ENCODE data around the gene TANC2. TPM values are rescaled to one million over a fixed set of nuclear protein-coding genes. Genes with fewer than 3 reads are reported as not detected.

TANC2 gene
- total RNA-seq, 1 donor from 2014 or later: 84.2 TPM

- TF ChIP-seq CTCF (IDR thresholded peaks at IDR 0.05; ENCODE audit: insufficient read depth, low read length, severe bottlenecking): no peak
- no peak for DNase-seq (ENCODE audit: low read depth)
- FAIRE-seq: no peak
- Histone ChIP-seq H3K27me3 (ENCODE audit: control insufficient read depth, insufficient read depth, low read length) (no peaks in the 10 kb centered on the region), H3K4me3 (ENCODE audit: low read depth, low read length) (no peak overlapping the region), H3K36me3 (ENCODE audit: control insufficient read depth, insufficient read depth, low read length) (no peaks in the 10 kb centered on the region)
These were observed 32.3 kb upstream of the TANC2 start for GRCh38 chr17:62933501-62934385.

- no peaks in the 10 kb centered on the region for H3K36me3 ChIP-seq (ENCODE audit: control insufficient read depth, insufficient read depth, low read length)
- TF ChIP-seq CTCF (IDR thresholded peaks at IDR 0.05; ENCODE audit: insufficient read depth, low read length, severe bottlenecking): no peak
- no peak for DNase-seq (ENCODE audit: low read depth)
- FAIRE-seq: no peak
- H3K27me3 ChIP-seq (ENCODE audit: control insufficient read depth, insufficient read depth, low read length): no peaks in the 10 kb centered on the region
- no peak overlapping the region for H3K4me3 ChIP-seq (ENCODE audit: low read depth, low read length)
These were observed 30.9 kb upstream of the TANC2 start for GRCh38 chr17:62935098-62935497.

GRCh38 chr17:62935523-62935922 lies 30.5 kb upstream of the TANC2 start:
- Histone ChIP-seq H3K36me3 (ENCODE audit: control insufficient read depth, insufficient read depth, low read length) (no peaks in the 10 kb centered on the region), H3K4me3 (ENCODE audit: low read depth, low read length) (no peak overlapping the region), H3K27me3 (ENCODE audit: control insufficient read depth, insufficient read depth, low read length) (no peaks in the 10 kb centered on the region)
- no peak for TF ChIP-seq CTCF (IDR thresholded peaks at IDR 0.05; ENCODE audit: insufficient read depth, low read length, severe bottlenecking)
- FAIRE-seq: no peak
- no peak for DNase-seq (ENCODE audit: low read depth)

- H3K27me3 ChIP-seq (ENCODE audit: control insufficient read depth, insufficient read depth, low read length): no peaks in the 10 kb centered on the region
- H3K4me3 ChIP-seq (ENCODE audit: low read depth, low read length): no peak overlapping the region
- H3K36me3 ChIP-seq (ENCODE audit: control insufficient read depth, insufficient read depth, low read length): no peaks in the 10 kb centered on the region
- DNase-seq (ENCODE audit: low read depth) (no peak), FAIRE-seq (no peak)
- no peak for TF ChIP-seq CTCF (IDR thresholded peaks at IDR 0.05; ENCODE audit: insufficient read depth, low read length, severe bottlenecking)
These were observed 28.4 kb upstream of the TANC2 start for GRCh38 chr17:62937606-62938005.

- Histone ChIP-seq H3K36me3 (ENCODE audit: control insufficient read depth, insufficient read depth, low read length) (no peaks in the 10 kb centered on the region), H3K27me3 (ENCODE audit: control insufficient read depth, insufficient read depth, low read length) (no peaks in the 10 kb centered on the region), H3K4me3 (ENCODE audit: low read depth, low read length) (no peak overlapping the region)
- no peak for TF ChIP-seq CTCF (IDR thresholded peaks at IDR 0.05; ENCODE audit: insufficient read depth, low read length, severe bottlenecking)
- DNase-seq (ENCODE audit: low read depth): no peak
- no peak for FAIRE-seq
These were observed 24.6 kb upstream of the TANC2 start for GRCh38 chr17:62941358-62941991.

All from bronchial epithelial cell (primary cell).